AG04449 (cell line): ENCODE results near the gene DDHD1.

Source experiments
- CTCF ChIA-PET: fragments of 350-600 bp; formaldehyde crosslinking; extraction: SDS; loops from one replicate; lab custom pipeline; 2021; ENCODE audit warnings: antibody characterized with exemption; lab: Yijun Ruan, JAX
- POLR2A ChIA-PET: fragments of 400-600, 350-600 bp; formaldehyde crosslinking; extraction: SDS; loops from one replicate; lab custom pipeline; 2020; ENCODE audit warnings: antibody characterized with exemption, inconsistent platforms; lab: Yijun Ruan, JAX
- DNase-seq: peaks from one replicate; pipeline ENCODE4 v3.0.0-alpha.2; 2010; ENCODE audit warnings: low read depth, low spot score
- H3K4me3 ChIP-seq: 2 replicates; pipeline ENCODE4 v1.5.1; 2011; ENCODE audit warnings: low read depth, mild to moderate bottlenecking, control low read depth, low read length
- TF ChIP-seq, protein P1 (sequence below): IDR thresholded peaks from one replicate; pipeline ENCODE4 v1.5.1; 2011; ENCODE audit warnings: mild to moderate bottlenecking, moderate library complexity, low read length, control low read depth, inconsistent platforms; ENCODE audit not compliant: insufficient read depth; ENCODE audit errors: missing control alignments

Gene DDHD1

DNA sequence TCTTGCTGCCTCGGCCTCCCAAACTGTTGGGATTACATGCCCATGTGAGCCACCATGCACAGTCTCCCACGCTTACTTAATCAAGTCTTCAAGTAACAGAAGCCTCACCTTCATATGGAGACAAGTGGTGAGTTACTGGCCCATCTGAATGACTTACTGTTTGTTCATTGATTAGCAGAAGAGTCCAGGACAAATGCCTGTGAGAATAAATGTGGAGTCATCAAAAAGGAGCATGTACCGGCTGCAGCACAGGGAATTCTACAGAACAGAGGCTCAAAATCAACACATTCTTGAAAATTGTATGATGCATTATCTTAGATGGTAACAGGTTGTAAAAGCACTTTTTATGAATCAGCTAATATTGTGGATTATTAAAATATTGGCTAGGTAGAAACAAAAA lies 129.8 kb downstream of the DDHD1 start:
- TF ChIP-seq, protein P1, sequence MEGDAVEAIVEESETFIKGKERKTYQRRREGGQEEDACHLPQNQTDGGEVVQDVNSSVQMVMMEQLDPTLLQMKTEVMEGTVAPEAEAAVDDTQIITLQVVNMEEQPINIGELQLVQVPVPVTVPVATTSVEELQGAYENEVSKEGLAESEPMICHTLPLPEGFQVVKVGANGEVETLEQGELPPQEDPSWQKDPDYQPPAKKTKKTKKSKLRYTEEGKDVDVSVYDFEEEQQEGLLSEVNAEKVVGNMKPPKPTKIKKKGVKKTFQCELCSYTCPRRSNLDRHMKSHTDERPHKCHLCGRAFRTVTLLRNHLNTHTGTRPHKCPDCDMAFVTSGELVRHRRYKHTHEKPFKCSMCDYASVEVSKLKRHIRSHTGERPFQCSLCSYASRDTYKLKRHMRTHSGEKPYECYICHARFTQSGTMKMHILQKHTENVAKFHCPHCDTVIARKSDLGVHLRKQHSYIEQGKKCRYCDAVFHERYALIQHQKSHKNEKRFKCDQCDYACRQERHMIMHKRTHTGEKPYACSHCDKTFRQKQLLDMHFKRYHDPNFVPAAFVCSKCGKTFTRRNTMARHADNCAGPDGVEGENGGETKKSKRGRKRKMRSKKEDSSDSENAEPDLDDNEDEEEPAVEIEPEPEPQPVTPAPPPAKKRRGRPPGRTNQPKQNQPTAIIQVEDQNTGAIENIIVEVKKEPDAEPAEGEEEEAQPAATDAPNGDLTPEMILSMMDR: no peak
- no peak overlapping the region for H3K4me3 ChIP-seq
- DNase-seq: no peak
- ChIA-PET POLR2A (interaction anchor here (0.7 kb wide), 1 partner anchor 8 kb away, joined by 3 read pairs; no protein-coding TSS in a partner anchor), CTCF (no interaction called here)

DNA sequence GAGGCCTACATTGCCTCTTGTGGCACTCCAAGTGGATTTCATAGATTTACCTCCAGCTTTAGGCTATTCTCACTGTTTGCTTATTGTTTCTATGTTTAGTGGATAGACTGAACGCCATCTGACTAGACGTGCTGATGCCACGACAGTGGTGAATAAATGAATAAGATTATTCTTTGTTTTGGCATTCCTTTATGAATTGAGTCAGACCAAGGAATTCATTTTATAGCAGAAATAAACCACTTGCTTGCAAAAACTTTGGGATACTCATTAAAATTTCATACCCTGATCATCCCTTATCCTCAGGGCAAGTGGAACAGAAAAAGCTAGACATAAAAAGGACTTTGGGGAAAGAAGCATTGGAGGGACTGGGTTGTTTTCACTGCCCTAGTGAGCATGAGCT lies 130.5 kb downstream of the DDHD1 start:
- CTCF ChIA-PET: no interaction called here
- POLR2A ChIA-PET: no interaction called here
- DNase-seq: no peak

DNA sequence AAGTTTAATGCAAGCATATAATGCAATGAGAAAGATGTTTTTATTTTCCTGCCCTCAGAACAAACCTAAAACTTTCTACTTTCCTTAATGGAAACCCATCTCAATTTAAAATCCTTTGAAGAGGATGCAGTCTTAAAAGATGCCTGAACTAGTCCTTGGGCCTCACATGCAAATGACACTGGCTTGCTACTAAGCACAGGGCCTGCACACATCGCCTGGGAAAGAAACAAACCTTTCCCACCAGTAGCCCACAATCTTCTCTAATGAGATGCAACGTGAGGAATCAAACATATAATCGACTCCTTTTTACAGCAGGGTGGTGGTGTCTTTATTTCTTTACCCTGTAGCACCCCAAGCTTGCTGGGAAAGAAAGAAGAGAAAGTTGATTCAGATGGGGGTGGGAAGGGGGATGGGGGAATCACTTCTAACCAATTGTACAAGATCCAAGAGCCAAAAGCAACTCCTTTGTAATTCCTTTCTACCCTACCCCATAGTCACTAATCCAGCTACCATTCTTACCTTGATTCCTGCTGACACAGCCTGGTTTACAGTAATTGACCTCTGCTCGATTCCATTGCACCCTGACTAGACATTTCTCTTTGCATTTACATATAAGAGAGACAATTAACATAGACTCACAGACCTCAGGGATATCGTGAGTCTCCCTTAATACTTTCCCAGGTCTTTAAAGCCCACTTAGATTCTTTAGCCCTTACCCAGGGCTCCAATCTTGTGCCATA lies 132.8 kb downstream of the DDHD1 start:
- no peak for DNase-seq
- no peak overlapping the region for H3K4me3 ChIP-seq
- POLR2A ChIA-PET: no interaction called here
- CTCF ChIA-PET: no interaction called here
- TF ChIP-seq, protein P1: no peak

More for the DNA sequence above, 130.5 kb downstream of the DDHD1 start:
- TF ChIP-seq, protein P1: no peak
- no peak overlapping the region for H3K4me3 ChIP-seq

DNA sequence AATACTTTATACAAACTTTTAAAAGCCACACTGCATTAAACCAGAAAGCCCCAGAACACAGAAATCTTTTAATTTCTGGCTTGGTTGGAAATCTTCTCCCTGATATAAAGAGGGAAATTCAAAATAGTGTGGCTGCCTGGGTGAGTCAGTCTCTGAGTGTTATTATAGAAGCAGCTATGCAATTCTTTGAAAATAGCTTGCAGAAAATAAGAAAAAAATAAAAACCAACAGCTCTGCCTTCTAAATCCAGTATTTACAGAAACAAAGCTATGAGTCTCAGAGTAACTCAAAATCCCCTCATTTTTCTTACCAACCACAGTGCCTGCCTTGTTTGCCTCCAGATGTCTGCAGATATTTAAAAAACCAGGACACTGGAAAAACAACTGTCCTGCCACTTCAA lies 133.7 kb downstream of the DDHD1 start:
- no peak overlapping the region for H3K4me3 ChIP-seq
- ChIA-PET POLR2A (no interaction called here), CTCF (no interaction called here)
- peak; percentile 9 for DNase-seq
- TF ChIP-seq, protein P1: no peak

DNA sequence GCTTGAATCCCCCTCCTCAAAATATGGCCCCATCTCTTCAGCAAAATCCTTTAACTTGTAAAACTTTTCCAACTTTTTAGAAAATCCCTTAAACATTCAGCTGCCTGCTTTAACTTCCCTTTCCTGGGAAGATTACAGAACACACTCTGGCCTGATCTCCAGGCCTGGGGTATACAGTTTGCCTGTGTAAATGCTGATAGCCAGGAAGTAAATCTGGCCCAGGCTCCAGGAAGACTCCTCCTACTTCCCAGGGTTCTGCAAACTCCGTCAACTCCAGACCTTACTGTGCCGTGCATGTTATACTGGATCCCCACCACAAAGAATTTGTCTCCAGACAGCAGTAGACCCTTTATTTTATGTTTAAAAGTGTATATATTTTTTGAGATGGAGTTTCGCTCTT lies 135.3 kb downstream of the DDHD1 start:
- CTCF ChIA-PET: no interaction called here
- POLR2A ChIA-PET: no interaction called here

DNA sequence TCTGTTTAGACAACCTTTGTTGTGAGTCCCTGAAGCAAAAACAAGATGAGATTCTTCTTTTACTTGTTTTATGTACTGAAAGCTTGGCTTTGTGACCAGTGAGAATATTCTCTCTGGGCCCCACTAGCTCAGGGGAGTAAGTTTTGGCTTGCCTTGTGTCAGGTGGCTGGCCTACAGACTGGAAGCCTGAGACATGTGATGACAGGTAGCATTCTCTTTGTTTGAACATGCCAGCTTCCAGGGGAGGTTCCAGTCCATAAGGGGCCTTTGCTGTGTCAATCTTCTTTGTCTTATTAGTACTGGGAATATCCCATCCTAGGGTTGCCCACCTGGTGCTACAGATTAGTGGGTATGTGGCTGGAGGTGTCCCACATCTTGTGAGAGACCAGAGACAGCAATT lies 136.2 kb downstream of the DDHD1 start:
- H3K4me3 ChIP-seq: no peak overlapping the region
- CTCF ChIA-PET: no interaction called here
- no peak for DNase-seq
- TF ChIP-seq, protein P1: no peak
- POLR2A ChIA-PET: no interaction called here

More for the DNA sequence above, 135.3 kb downstream of the DDHD1 start:
- no peak for DNase-seq
- TF ChIP-seq, protein P1: no peak
- no peak overlapping the region for H3K4me3 ChIP-seq
